PC-9 (cell line): ENCODE results near the gene USF2. TPM values are rescaled to one million over a fixed set of nuclear protein-coding genes. Genes with fewer than 3 reads are reported as not detected.

Experiments used
- BruUV-seq: library from RNA; stranded (reverse); fragments of 400-500 nt; replicated peaks from 2 replicates; lab custom pipeline; 2021; lab: Mats Ljungman, UMichigan
- CTCF ChIA-PET: fragments of 300-600 bp; sonication (Branson Sonifier 250); formaldehyde crosslinking; loops from one replicate; lab custom pipeline; 2022; ENCODE audit warnings: antibody characterized with exemption; lab: Charles Lee
- POLR2A ChIA-PET: fragments of 300-600 bp; sonication (Branson Sonifier 250); formaldehyde crosslinking; loops from one replicate; lab custom pipeline; 2022; ENCODE audit warnings: antibody characterized with exemption; ENCODE audit not compliant: unreplicated experiment; lab: Charles Lee
- DNase-seq, 2 experiments: peaks; one replicate each; pipeline versions ENCODE4 v3.0.0 to v3.0.0-alpha.2; 2015 to 2022; ENCODE audit warnings: mixed read lengths in 1 of 2
- H2AFZ ChIP-seq: fragments of 200-600 bp; sonication (generic); 2 replicates; pipeline ENCODE4 v1.8.1; 2017; ENCODE audit warnings: antibody characterized with exemption
- H3F3A ChIP-seq: fragments of 200-600 bp; sonication (generic); 2 replicates; pipeline ENCODE4 v1.8.1; 2017; ENCODE audit warnings: antibody characterized with exemption, mild to moderate bottlenecking, low read depth; ENCODE audit not compliant: insufficient read depth
- H3K27ac ChIP-seq: fragments of 200-600 bp; sonication (generic); 2 replicates; pipeline ENCODE4 v1.6.1; 2016; ENCODE audit warnings: mixed run types
- H3K27me3 ChIP-seq: fragments of 200-600 bp; sonication (generic); 2 replicates; pipeline ENCODE4 v1.6.1; 2016; ENCODE audit warnings: low read depth, mixed run types; ENCODE audit not compliant: insufficient read depth
- H3K36me3 ChIP-seq: fragments of 200-600 bp; sonication (generic); 2 replicates; pipeline ENCODE4 v1.6.1; 2016; ENCODE audit warnings: low read depth, mixed run types
- H3K4me1 ChIP-seq: fragments of 200-600 bp; sonication (generic); replicated peaks from 2 replicates; pipeline ENCODE4 v1.6.1; 2016; ENCODE audit warnings: mixed run types; ENCODE audit not compliant: insufficient read depth
- H3K4me2 ChIP-seq: fragments of 200-600 bp; sonication (generic); 2 replicates; pipeline ENCODE4 v1.6.1; 2017; ENCODE audit warnings: mixed run types
- H3K4me3 ChIP-seq: fragments of 200-600 bp; sonication (generic); 2 replicates; pipeline ENCODE4 v1.6.1; 2016; ENCODE audit warnings: mixed run types
- H3K79me2 ChIP-seq: fragments of 200-600 bp; sonication (generic); 2 replicates; pipeline ENCODE4 v1.6.1; 2017; ENCODE audit warnings: low read depth, mixed run types
- H3K9me2 ChIP-seq: fragments of 200-600 bp; sonication (generic); 2 replicates; pipeline ENCODE4 v1.8.1; 2017; ENCODE audit warnings: mild to moderate bottlenecking; ENCODE audit not compliant: insufficient read depth
- H3K9me3 ChIP-seq: fragments of 200-600 bp; sonication (generic); 2 replicates; pipeline ENCODE4 v1.8.1; 2016; ENCODE audit warnings: low read depth; ENCODE audit not compliant: insufficient read depth
- H4K20me1 ChIP-seq: fragments of 200-600 bp; sonication (generic); 2 replicates; pipeline ENCODE4 v1.8.1; 2017; ENCODE audit not compliant: insufficient read depth
- CTCF ChIP-seq: fragments of 200-600 bp; sonication (generic); conservative IDR thresholded peaks from 2 replicates; pipeline ENCODE4 v1.6.1; 2017; ENCODE audit warnings: mixed run types, antibody characterized with exemption, mild to moderate bottlenecking, moderate library complexity
- EZH2 ChIP-seq: fragments of 200-600 bp; sonication (generic); IDR thresholded peaks from 2 replicates; pipeline ENCODE4 v1.8.0; 2017; ENCODE audit warnings: antibody characterized with exemption, low read depth
- intact Hi-C: fragments of 100-400 bp; cut with micrococcal nuclease; formaldehyde crosslinking; loops from one replicate; pipeline ENCODE4 v1.10.0; 2022; ENCODE audit not compliant: unreplicated experiment
- total RNA-seq: library from RNA; stranded (reverse); gene quantifications from 2 replicates; pipeline ENCODE4 v1.2.3, GENCODE V29; 2021

USF2 gene
- total RNA-seq, 1 experiment from 2014 or later: 98.2 TPM

- CTCF ChIA-PET: interaction anchor here (0.6 kb wide), 1 partner anchor 57 kb away, joined by 3 read pairs; no protein-coding TSS in a partner anchor
- no peak for DNase-seq
- TF ChIP-seq CTCF (no peak), EZH2 (no peak)
- peaks cover 36% of the 10 kb centered on the region for H3K36me3 ChIP-seq
- POLR2A ChIA-PET: interaction anchor here (0.6 to 0.7 kb wide), 4 partner anchors 12 to 534 kb away, joined by 4 to 6 read pairs (median 5); no protein-coding TSS in a partner anchor
- H3K9me3 ChIP-seq: no peaks in the 10 kb centered on the region
- H2AFZ ChIP-seq: no peak overlapping the region
- H3K4me2 ChIP-seq: no peak overlapping the region
- no TSS peak for BruUV-seq
- no peaks in the 10 kb centered on the region for H3K27me3 ChIP-seq
- intact Hi-C loops: no loop called here
- peaks cover 25% of the 10 kb centered on the region for H3F3A ChIP-seq
- H3K4me1 ChIP-seq: peaks cover 12% of the 10 kb centered on the region; the same call in 1 of the 2 replicates
- H4K20me1 ChIP-seq: peaks cover 35% of the 10 kb centered on the region
- H3K4me3 ChIP-seq: no peak overlapping the region
- H3K79me2 ChIP-seq: peaks cover 57% of the 10 kb centered on the region
- no peak overlapping the region for H3K27ac ChIP-seq
- no peaks in the 10 kb centered on the region for H3K9me2 ChIP-seq
Observed at GRCh38 chr19:35254341-35255297, 14.1 kb upstream of the USF2 start.

DNA sequence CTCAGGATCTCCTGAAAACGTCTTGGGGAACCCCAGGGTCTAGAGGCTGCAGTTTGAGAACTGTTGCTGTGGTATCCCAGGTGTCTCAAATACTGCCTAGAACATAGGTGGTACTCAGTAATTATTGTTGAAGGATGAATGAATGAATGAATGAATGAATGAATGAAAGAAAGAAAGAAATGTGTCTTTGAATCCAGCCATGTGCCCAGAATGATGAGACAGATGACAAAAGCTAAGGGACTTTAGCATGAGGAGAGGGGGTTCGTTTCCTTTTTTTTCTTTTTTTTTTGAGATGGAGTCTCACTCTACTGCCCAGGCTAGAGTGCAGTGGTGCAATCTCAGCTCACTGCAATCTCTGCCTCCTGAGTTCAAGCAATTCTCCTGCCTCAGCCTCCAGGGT is 12.2 kb upstream of the USF2 start:
- Histone ChIP-seq H2AFZ (no peak overlapping the region), H3F3A (peaks cover 38% of the 10 kb centered on the region), H4K20me1 (peaks cover 35% of the 10 kb centered on the region), H3K4me1 (no peaks in the 10 kb centered on the region), H3K27ac (no peak overlapping the region), H3K36me3 (peaks cover 25% of the 10 kb centered on the region), H3K9me2 (no peaks in the 10 kb centered on the region), H3K4me3 (no peak overlapping the region), H3K9me3 (no peaks in the 10 kb centered on the region), H3K79me2 (peaks cover 37% of the 10 kb centered on the region), H3K4me2 (no peak overlapping the region), H3K27me3 (no peaks in the 10 kb centered on the region)
- BruUV-seq: no TSS peak
- CTCF ChIA-PET: interaction anchor here (1.1 kb wide), 1 partner anchor 107 kb away, joined by 4 read pairs; no protein-coding TSS in a partner anchor
- TF ChIP-seq CTCF (no peak), EZH2 (no peak)
- intact Hi-C loops: no loop called here
- no peak for DNase-seq
- POLR2A ChIA-PET: no interaction called here

- Histone ChIP-seq H4K20me1 (peaks cover 37% of the 10 kb centered on the region), H3K4me1 (no peaks in the 10 kb centered on the region), H3K27ac (no peak overlapping the region), H3K4me2 (no peak overlapping the region), H3K9me2 (no peaks in the 10 kb centered on the region), H3K36me3 (peaks cover 25% of the 10 kb centered on the region), H3K9me3 (no peaks in the 10 kb centered on the region), H2AFZ (no peak overlapping the region), H3K79me2 (peaks cover 35% of the 10 kb centered on the region), H3F3A (peaks cover 41% of the 10 kb centered on the region), H3K27me3 (no peaks in the 10 kb centered on the region), H3K4me3 (no peak overlapping the region)
- intact Hi-C loops: no loop called here
- BruUV-seq: no TSS peak
- DNase-seq: no peak
- ChIA-PET POLR2A (no interaction called here), CTCF (interaction anchor here (1.1 kb wide), 1 partner anchor 107 kb away, joined by 4 read pairs; no protein-coding TSS in a partner anchor)
- TF ChIP-seq EZH2 (no peak), CTCF (no peak)
Observed at GRCh38 chr19:35257113-35257461, 11.7 kb upstream of the USF2 start.
